ENCODE data around the gene ELMOD1. TPM values are rescaled to one million over a fixed set of nuclear protein-coding genes. Genes with fewer than 3 reads are reported as not detected.

ELMOD1 gene
- total and polyA plus RNA-seq, 2 donors (not counting 1 experiment from before 2014, with no cell fraction given), result not detected

- no peak overlapping the region for H3K4me3 Mint-ChIP-seq
- Histone ChIP-seq H3K79me2 (ENCODE audit: control insufficient read depth, insufficient read depth, low read length) (no peaks in the 10 kb centered on the region), H2AFZ (ENCODE audit: insufficient read depth, low read depth, low read length, poor library complexity, severe bottlenecking) (no peak overlapping the region), H3K9ac (ENCODE audit: low read length) (no peak overlapping the region), H4K20me1 (ENCODE audit: control insufficient read depth, insufficient read depth, low read length, poor library complexity, severe bottlenecking) (no peaks in the 10 kb centered on the region), H3K4me3 (ENCODE audit: control extremely low read depth in 1 of 5, extremely low read depth in 1 of 5, insufficient read depth in 1 of 5, low read depth in 2 of 5, low read length in 4 of 5) (no peak overlapping the region), H3K4me1 (ENCODE audit: control insufficient read depth in 2 of 2, insufficient read depth in 2 of 2, low read length in 2 of 2) (no peaks in the 10 kb centered on the region), H3K9me3 (ENCODE audit: control extremely low read depth in 1 of 3, control insufficient read depth in 2 of 3, insufficient read depth in 1 of 3, low read length in 2 of 3) (no peaks in the 10 kb centered on the region), H3K4me2 (replicated peaks; ENCODE audit: low read depth, low read length, poor library complexity, severe bottlenecking) (no peak overlapping the region), H3K27me3 (replicated peaks in 1 of 4; ENCODE audit: control extremely low read depth in 1 of 4, control insufficient read depth in 3 of 4, insufficient read depth in 4 of 4, low read length in 3 of 4) (no peaks in the 10 kb centered on the region), H3K36me3 (replicated peaks in 1 of 2; ENCODE audit: control extremely low read depth in 1 of 2, control insufficient read depth in 1 of 2, extremely low read depth in 1 of 2, insufficient read depth in 2 of 2, low read length in 1 of 2) (no peaks in the 10 kb centered on the region), H3K27ac (ENCODE audit: low read length in 2 of 2) (no peak overlapping the region)
- H3K9me3 Mint-ChIP-seq (ENCODE audit: insufficient read depth), result no peaks in the 10 kb centered on the region
- intact Hi-C loops (cut with micrococcal nuclease), result no loop called here
- H3K27ac Mint-ChIP-seq, result no peak overlapping the region
- WGBS (ENCODE audit: insufficient coverage), result 82% methylated on average over 5 of the region's 6 CpGs
- no peaks in the 10 kb centered on the region for H3K4me1 Mint-ChIP-seq
- ChIA-PET POLR2A (no interaction called here), CTCF (interaction anchor here (1.1 to 4.5 kb wide), 10 partner anchors 10 to 212 kb away, joined by 3 to 73 read pairs (median 6); partner anchors contain the start of gene ALKBH8)
- TF ChIP-seq CTCF (IDR thresholded peaks at IDR 0.05) (no peak), EZH2 (IDR thresholded peaks at IDR 0.05; ENCODE audit: borderline replicate concordance, insufficient read depth, low read depth, low read length, poor library complexity, severe bottlenecking) (no peak)
- DNase-seq, result no peak
- no peak for ATAC-seq (ENCODE audit: low read depth)
- H3K27me3 Mint-ChIP-seq, result peaks cover 20% of the 10 kb centered on the region
These were observed 97.5 kb downstream of the ELMOD1 start for GRCh38 chr11:107688322-107688918.
